T-helper 22 cell (primary cell): Measurements from ENCODE around the gene CLCN7.

ENCODE experiments used
- DNase-seq: peaks from one replicate; pipeline ENCODE4 v3.0.0-alpha.2; 2020; ENCODE audit warnings: low read depth

The CLCN7 gene

DNA sequence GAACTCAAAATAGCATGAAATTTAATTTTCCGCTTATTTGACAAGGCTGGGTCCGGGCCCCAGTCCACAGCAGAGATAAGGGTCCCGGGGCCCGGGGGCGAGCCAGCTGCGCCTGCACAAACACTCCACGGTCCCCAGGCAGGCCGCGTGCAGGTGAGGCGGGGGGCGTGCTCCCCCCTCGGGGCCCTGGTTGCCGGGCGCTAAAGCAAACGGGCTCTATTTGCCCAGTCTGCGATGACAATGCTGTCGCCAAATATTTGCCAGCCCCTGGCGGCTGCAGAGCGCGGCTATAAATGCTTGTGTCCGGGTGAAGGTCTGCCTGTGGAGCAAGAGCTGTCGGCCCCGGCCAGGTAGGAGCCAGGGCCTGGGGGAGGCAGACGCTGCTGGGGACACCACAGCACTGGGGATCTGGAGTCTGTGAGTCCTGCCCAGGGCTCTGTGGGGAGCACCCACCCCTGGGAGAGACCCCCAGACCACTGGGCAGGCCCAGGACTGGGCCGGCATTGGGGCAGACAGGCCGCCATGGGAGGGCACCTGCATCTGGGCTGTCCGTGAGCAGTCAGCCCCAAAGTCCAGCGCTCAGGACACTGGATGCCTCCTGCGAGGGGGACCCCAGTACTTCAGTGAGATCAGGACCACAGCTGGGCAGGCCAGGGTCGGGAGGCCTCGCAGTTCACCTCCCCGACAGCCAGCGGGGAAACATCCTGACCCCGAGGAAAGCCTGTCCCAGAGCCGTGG lies 43.9 kb downstream of the CLCN7 start, which contains the start of gene PERCC1:
Gene PERCC1 (plus strand): TSS at position 320 of the 738 bp plus-strand sequence. CDS start 1,516 bp downstream, outside the sequence.
- no peak for DNase-seq

DNA sequence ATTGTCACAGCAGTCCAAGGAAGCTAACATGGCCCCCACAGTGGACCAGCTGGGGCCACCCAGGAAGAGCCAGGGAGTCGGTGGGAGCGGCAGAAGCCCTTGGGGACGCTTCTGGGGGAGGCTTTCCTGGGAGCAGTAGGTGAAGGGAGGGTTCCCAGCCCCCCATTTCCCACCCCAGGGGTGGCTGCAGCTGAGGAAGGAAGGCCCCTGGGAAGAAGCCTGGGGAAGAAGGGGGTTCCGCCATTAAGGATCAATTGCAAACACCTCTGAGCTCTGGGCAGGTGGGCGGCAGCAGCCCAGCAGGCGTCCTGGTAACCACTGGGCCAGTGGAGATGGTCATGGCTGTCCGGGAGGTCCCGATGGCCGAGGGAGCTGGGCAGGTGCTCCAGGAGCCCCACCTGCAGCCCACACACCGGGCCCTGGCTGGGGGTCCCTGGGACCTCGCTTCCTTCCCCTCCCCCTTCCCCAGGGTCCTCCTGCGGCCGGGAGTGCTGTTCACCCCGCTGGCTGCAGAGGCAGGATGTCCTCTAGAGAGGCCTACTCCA lies 44.5 kb downstream of the CLCN7 start:
- DNase-seq: no peak

DNA sequence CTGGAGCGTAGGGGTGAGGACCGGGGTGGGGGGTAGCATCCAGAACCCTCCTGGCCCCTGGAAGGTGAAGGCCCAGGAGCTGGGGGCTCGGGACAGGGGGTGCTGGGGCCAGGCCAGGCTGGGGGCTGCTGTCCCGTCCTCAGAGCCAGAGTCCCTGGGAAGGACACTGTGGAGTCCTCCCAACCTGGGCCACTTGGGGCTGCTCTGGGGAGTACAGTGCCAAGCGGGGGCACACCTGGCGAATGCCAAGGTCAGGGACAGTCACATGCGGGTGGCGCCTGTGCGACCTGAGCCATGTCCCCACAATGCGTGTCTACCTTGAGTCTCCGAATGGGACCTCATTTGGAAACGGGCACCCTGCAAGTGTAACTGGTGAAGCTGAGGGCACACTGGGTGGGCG lies 45.2 kb downstream of the CLCN7 start:
- DNase-seq: no peak

DNA sequence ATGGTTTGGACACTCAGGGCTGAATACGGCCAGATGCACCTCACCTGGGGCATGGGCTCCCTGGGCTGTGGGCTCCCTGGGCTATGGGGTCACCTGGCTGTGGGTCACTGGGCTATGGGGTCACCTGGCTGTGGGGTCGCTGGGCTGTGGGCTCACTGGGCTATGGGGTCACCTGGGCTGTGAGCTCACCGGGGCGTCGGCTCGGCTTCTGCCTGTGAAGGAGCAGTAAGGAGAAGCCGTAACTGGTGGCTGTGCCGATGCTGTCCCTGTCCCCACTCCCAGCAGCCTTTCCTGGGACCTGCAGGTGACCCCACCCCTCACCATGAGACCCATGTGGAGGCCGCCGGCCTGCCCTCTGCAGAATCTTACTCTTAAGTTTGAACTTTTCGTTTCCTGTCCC lies 45.8 kb downstream of the CLCN7 start:
- no peak for DNase-seq

DNA sequence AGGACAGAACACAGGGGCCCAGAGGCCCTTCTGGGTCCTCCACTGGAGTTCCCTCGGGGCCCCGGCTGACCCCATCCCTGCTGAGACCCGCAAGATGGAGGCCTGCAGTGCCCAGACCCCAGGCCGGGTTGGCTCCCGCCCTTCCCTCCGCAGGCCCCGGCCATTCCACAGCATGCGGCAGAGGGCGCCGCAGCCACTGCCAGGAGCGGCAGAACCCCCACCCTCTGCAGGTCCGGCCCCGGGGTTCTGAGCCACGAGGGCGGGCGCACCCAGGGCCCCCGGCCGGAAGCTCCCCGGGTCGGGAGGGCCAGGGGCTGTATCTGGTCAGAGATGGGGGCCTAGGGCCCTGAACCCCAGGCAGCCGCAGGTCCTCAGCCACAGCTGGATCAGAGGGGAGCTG lies 46.3 kb downstream of the CLCN7 start:
- DNase-seq: no peak

DNA sequence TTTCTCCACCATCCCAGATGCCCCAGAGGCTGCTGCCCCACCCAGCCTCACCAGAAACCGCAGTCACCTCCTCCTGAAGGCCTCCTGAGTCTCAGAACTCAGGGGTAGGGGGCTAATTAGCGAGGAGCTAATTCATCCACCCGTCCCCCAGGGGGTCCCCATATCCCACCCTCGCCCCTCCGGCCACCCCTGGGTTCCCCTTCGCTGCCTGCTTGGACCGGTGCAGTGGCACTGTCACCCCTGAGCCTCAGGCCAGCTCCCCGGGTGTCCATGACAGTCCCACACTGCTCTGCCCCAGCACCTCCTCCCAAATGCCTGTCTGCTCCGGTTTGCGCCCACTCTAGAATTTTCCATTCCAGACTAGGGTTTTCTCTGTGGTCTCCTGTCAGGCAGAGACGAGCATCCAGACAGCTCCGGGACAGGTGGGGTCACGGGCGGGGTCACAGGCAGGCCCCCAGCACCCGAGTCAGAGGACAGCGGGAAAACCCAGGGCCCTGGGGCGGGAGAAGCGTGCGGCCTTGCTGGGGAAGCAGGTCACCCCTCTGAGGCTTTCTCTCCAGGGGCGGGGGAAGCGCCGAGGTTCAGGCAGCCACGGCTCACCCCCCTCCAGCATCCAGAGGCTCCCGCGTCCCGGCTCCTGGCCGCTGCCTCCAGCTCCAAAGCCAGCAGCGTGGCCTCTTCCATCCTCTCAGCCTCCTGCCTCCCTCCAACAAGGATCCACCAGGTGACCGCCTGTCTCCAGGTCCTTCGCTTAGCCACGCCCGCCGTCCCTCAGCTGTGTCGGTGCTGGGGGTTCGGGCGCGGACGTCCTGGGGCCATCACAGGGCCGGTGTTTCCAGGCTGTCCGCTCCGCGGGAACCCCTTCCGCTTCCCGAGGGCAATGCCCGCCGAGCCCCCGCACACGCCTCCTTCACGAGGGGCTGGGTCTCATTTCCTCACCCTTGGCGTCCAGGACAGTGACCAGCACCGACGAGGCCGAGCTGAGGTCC lies 47.1 kb downstream of the CLCN7 start:
- no peak for DNase-seq

DNA sequence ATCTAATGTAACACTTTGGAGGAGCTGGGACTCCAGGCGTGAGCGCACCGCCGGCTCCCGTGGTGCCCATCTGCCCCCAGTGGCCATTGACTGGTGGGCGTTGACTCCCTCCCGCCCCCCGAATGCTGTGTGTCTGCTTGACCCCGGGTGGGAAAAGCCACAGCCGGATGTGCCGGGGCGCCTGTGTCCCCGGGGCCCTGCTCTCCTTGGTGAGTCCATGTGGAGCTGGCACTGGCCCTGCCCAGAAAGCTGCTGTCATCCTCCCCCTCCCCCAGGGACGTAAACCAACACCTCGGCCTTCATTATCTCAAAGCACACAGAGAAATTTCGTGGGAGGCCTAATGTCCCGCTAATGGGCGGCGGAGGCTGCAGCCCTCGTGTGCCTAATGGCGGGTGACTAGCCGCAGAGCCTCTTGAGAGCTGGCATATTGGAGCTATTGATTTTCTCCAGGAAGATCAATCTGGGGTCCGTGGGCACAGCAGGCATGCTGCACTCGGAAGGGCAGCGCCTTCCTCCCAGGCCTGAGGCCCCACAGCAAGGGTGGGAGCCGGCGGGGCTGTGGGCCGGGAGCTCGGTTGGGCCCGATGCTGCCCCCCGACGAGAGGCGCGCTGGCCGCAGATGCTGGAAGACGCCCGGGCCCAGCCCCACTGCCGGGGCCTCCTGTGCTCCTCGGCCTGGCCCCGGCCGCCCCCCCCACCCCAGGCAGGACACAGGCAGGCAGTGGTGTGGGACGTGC lies 47.9 kb downstream of the CLCN7 start:
- DNase-seq: no peak

DNA sequence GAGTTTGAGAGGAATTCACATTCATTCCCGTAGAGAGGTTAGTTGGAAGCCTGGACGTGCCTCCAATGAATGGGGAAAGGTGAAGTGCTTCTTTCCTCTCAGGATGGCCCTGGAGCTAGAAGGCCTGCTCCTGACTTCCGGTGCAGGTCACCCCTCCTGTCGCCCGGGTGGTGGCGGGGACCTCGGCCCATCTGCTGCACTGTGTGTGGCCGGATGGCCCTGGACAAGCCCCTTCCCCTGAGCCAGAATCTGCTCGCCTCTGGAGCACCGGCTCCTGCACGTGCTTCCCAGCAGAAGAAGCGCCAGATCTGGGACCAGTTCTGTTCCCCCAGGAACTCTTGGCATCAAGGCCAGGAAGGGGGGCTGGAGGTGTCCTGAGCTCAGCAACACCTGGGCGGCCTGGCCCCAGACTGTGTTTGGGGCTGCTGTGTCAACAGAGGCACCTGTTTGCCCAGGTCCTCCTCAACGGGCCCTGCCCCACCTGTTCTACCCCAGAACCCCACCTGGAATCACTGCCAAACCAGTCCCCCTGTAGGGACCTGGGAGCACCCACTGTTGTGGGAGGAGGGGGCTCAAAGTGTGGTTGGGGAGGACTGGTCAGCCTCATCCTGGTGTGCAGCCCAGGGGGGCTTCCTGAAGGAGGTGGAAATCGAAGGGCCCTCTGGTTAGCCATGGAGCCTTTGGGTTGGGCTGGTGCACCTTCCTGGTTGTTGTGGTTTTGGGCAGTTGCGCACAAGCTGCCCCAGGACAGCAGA lies 49.0 kb downstream of the CLCN7 start:
- DNase-seq: no peak

DNA sequence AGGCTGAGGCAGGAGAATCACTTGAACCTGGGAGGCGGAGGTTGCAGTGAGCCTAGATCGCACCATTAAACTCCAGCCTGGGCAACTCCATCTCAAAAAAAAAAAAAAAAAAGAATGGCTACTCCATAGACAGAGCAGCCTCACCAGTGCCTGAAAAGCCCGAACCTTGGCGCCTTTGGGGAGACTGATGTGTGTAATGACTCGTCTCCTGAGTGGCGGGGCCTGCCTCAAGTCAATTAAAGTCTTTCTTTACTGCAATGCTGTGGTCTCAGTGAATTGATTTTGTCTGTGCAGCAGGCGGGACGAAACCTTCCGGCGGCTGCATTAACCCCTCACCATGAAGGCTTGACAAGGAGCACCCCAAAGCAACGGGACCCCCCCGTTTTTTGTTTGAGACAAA lies 50.8 kb downstream of the CLCN7 start:
- no peak for DNase-seq

DNA sequence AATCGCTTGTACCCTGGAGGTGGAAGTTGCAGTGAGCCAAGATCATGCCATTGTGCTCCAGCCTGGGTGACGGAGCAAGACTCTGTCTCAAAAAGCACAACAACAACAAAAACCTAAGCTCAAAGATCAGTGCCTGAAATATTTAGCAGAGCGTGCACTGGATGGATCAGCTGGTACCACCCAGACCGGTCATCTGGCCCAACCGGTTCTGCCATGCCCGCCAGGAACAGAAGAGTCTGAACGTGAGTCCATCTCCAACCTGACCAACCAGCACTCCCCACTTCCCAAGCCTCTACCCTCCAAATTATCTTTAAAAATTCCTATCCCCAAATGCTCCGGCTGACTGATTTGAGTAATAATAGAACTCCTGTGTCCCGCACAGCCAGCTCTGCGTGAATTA lies 52.8 kb downstream of the CLCN7 start:
- DNase-seq: no peak

DNA sequence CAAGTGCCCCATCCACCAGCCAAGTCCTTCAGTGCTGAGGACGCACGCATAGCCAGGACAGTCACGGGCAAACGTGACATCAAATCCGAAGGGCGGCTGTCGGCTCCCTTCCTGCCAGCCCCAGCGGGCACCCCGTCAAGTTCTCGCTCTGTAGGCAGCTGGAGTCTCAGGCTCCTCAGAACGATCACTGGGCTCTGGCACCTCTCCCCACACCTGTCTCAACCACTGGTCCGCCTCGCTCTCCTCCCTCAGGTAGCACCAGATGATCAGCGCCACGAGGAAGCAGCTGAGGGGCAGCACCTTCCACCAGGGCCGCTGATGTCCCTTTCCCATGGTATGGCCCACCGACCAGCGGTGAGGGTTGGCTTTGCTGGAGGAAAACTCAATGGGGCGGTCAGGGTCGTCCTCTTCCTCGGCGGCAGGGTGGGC lies 54.7 kb downstream of the CLCN7 start:
- DNase-seq: no peak

DNA sequence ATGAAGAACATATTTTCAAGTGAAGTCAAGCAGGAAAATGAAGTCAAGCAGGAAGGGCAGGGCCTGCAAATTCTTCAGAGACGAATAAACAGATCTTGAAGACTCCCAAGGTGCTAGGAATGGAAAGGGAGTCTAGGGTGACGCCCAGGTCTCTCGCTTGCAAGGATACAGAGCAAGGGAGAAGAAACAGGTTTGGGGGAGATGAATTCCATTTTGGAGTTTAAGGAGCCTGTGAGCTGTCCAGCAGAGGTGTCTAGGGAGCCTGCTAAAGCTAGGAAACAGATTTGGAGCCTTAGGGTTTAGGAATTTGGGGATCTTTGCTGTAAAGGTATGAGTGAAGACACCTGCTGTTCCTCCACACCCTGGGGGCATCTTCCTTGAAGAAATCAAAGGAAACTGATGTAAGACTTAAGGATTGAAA lies 58.3 kb downstream of the CLCN7 start:
- DNase-seq: no peak

DNA sequence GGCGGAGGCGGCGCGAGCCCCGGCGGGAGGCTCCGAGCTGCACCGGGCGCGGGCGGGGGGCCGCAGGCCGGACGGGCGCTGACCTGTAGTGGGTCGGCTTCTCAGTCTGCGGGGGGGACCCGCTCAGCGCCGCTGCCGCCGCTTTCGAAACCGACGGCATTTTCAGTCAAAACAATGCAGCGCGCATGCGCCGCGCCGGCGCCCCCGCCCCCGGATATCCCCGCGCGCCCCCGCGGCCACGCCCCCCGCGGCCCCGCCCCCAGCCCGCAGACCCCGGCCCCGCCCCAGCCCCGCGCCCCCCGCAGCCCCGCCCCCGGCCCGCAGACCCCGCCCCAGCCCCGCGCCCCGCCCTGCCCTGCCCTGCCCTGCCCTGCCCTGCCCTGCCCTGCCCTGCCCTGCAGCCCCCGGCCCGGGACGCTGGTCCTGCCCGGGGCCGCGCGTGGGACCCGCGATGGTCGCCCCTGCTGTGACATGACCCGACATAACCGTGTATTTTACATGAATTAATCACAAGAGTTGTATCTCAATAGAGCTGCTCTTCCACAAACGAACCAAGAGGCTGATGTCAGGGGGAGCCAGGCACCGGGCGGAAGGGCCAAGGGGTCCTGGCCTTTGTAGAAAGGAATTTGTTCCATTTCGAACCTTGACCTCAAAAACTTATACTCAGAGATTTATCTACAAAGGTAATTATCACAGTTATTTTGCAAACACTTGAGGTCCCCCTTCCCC lies 60.1 kb downstream of the CLCN7 start, which contains the start of gene UNKL:
Gene UNKL (minus strand): TSS at position 173 of the 729 bp plus-strand sequence. CDS start 13 bp downstream, at position 160.
- DNase-seq: peak; percentile 69

DNA sequence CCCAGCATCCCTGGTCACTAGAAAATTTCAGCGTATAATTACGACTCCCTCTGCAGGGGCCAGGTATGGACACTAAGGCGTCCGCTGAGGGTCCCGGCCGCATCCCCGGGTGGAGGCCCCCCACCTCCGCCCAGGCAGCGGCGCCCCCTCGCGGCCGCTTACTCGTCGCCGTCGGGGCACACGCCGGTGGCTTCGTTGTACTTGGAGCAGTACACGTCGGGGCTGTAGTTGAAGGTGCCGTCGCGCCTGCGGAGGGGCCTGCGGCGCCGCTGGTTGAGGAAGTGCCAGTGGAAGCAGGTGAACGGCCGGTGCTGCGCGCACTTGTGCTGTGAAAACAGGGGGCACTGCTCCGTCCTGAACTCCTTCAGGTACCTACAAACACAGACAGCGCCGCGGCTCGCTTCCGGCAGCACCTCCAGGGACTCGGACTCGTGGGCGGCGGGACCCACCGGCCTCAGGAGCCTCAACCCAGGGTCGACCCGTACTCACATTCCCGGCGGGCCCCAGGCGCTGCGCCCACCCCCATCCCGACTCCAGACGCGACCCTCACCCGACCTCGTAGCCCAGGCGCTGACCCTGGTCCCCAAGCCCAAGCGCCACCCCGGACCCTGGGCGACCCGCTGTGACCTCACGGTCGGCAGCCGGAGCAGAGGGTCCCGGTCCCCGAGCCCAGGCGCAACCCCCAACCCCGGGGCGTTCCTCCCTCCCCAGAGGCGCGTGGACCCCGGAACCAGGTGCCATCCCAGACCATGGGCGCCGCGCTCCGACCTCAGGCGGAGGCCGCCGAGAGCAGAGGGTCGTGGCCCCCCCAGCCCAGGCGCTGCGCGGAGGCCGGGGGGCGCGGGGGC lies 60.9 kb downstream of the CLCN7 start:
- DNase-seq: no peak

DNA sequence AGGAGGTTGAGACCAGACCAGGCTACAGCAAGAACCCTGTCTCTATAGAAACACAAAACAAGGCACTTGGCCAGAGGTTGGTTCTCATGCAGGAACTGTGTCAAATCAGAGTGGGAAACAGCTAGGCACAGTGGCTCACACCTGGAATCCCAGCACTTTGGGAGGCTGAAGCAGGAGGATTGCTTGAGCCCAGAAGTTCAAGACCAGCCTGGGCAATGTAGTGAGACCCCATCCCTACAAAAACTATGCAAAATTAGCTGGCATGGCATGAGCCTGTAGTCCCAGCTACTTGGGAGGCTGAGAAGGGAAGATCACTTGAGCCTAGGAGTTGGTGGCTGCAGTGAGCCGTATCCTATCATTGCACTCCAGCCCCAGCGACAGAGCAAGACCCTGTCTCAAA lies 62.0 kb downstream of the CLCN7 start:
- no peak for DNase-seq

DNA sequence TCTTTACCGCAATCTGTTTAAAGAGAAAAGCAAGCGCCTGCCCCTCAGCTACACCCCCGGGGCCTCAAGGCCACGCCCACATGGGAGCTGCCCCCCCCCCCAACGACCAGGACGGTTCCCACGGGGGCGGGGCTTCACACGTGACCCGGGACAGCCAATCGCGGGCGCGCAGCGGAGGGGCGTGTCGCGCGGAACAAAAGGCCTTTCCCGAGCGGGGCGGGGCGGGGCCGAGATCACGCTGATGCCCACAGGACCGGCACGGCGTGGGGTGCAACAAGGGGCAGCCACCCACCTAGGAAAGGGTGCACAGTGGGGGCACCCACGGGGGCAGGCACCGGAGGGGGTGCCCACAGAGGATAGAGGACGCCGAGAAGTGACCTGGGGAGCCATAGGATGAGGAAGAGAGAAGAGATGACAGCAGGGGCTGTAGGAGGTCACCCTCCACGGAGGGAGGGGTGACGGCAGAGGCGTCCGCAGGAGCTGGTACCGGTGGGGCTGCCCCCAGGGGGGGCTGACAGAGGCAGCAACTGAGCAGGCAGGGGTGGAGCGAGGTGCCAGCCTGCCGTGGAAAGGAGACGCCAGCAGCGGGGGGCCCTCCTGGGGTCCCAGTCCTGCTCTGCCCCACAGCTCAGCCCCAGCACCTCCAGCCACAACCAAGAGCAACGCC lies 66.5 kb downstream of the CLCN7 start:
- DNase-seq: peak; percentile 89

DNA sequence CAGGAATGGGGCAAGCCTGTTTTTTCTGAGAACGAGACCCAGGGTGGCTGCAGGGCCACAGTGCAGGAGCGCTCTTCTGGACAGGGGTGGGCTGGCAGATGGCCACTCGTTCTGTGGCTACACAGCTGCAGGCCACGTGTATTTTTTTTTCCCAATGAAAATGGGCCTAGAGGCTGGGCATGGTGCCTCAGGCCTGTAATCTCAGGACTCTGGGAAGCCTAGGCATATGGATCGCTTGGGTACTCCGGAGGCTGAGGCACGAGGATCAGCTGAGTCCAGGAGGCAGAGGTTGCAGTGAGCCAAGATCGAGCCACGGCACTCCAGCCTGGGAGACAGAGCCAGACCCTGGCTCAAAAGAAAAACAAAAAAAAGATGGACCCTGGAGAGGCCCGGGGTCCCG lies 67.1 kb downstream of the CLCN7 start:
- no peak for DNase-seq

DNA sequence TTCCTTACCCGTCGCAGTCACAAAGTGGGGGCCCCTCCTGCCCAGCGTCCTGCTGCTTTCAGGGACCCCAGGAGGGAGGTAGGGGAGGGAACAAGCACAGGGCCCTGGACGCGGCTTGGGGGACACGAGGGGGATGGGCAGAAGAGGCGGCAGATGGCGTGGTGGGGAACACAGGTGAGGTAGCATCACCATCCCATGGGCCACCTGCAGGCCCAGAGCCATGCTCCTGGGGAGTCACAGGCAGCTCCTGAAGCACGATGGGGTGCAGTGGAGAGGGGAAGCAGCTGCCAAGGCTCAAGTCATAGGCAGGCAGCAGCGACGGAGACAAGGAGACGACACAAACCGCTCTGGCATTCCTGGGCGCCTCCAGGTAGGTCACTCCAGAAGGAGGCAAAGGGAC lies 71.1 kb downstream of the CLCN7 start:
- DNase-seq: no peak

DNA sequence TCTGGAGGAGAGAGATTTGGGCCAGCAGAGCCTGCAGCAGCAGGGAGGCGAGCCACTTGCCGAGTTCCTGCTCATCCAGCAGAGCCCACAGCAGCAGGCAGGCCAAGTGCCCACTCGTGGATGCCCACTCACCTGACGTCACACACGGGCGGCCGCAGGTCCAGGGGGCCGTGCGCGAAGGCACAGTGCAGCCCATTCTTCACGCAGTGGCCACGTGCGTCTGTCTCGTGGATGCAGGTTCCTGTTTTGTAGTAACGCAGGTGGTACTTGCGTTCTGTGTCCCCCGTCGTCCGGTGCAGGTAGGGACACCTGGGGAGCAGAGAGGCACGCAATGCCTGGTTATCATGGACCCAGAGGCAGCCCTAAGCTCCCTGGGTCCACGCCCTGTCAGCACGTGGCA lies 71.8 kb downstream of the CLCN7 start:
- no peak for DNase-seq
